ENCODE results near the gene MYO5A.
A peak's percentile ranks its signal among the peaks of the same experiment; 100 is the strongest.
"Not testable (repeated sequence)": the region's sequence is repeated elsewhere in the genome, so short reads cannot be mapped to it uniquely, and the experiment has no call there.

MYO5A gene

GRCh38 chr15:52464040-52464439, 64.6 kb downstream of the MYO5A start:
- H3K36me3 ChIP-seq (ENCODE audit: insufficient read depth, low read length): no peaks in the 10 kb centered on the region
- H3K9me2 ChIP-seq (ENCODE audit: low read depth, low read length): no peaks in the 10 kb centered on the region
- no peaks in the 10 kb centered on the region for H3K9me3 ChIP-seq (ENCODE audit: low read length)
- peaks cover 45% of the 10 kb centered on the region for H3K4me1 ChIP-seq (ENCODE audit: insufficient read depth, low read length, severe bottlenecking)
- no peaks in the 10 kb centered on the region for H3F3A ChIP-seq (ENCODE audit: insufficient read depth, low read length)
- no peaks in the 10 kb centered on the region for H3K27me3 ChIP-seq (ENCODE audit: insufficient read depth, low read length)
- no peaks in the 10 kb centered on the region for H4K20me1 ChIP-seq (ENCODE audit: insufficient read depth, low read length)
- H3K9ac ChIP-seq (ENCODE audit: low read length): no peak overlapping the region
- 0 out of 2 replicates have a peak overlapping the region, but pooled peaks have one; percentile 12 for H3K4me2 ChIP-seq (ENCODE audit: low read length)
- H3K4me3 ChIP-seq (ENCODE audit: low read depth, low read length, poor library complexity, severe bottlenecking): no peak overlapping the region
- H2AFZ ChIP-seq (ENCODE audit: low read length): no peak overlapping the region
- H3K79me2 ChIP-seq (ENCODE audit: insufficient read depth, low read length): peaks cover 19% of the 10 kb centered on the region
- peak overlapping the region; percentile 77 for H3K27ac ChIP-seq (ENCODE audit: low read depth, low read length, poor library complexity, severe bottlenecking)
- TF ChIP-seq, protein P1, sequence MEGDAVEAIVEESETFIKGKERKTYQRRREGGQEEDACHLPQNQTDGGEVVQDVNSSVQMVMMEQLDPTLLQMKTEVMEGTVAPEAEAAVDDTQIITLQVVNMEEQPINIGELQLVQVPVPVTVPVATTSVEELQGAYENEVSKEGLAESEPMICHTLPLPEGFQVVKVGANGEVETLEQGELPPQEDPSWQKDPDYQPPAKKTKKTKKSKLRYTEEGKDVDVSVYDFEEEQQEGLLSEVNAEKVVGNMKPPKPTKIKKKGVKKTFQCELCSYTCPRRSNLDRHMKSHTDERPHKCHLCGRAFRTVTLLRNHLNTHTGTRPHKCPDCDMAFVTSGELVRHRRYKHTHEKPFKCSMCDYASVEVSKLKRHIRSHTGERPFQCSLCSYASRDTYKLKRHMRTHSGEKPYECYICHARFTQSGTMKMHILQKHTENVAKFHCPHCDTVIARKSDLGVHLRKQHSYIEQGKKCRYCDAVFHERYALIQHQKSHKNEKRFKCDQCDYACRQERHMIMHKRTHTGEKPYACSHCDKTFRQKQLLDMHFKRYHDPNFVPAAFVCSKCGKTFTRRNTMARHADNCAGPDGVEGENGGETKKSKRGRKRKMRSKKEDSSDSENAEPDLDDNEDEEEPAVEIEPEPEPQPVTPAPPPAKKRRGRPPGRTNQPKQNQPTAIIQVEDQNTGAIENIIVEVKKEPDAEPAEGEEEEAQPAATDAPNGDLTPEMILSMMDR (IDR thresholded peaks at IDR 0.05; ENCODE audit: low read length): no peak
- TF ChIP-seq EZH2 (IDR thresholded peaks at IDR 0.05; ENCODE audit: borderline replicate concordance, low read length): no peak

DNA sequence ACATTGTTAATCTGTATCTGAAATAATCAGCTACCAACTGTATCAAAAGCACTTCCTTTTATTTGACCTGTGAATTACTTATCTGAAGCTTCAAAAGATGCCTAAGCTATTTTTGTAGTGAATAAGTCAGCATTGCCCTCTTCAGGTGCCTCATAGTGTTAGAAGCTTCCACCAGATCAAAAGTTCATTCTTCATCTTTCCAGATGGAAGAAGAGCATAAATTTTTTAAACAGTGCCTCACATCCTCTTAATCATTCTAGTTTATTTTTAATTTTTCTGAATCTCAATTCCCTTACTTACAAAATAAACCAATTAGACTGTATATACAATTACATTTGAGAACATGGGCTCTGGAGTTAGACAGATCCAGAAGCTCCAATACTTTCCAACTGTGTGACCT, 65.0 kb downstream of the MYO5A start:
- H3K27ac ChIP-seq (ENCODE audit: low read depth, low read length, poor library complexity, severe bottlenecking): peak overlapping the region; percentile 77
- no peak overlapping the region for H3K4me2 ChIP-seq (ENCODE audit: low read length)
- no peaks in the 10 kb centered on the region for H3K9me3 ChIP-seq (ENCODE audit: low read length)
- H2AFZ ChIP-seq (ENCODE audit: low read length): no peak overlapping the region
- peaks cover 45% of the 10 kb centered on the region for H3K4me1 ChIP-seq (ENCODE audit: insufficient read depth, low read length, severe bottlenecking)
- no peaks in the 10 kb centered on the region for H3F3A ChIP-seq (ENCODE audit: insufficient read depth, low read length)
- no peaks in the 10 kb centered on the region for H4K20me1 ChIP-seq (ENCODE audit: insufficient read depth, low read length)
- peaks cover 19% of the 10 kb centered on the region for H3K79me2 ChIP-seq (ENCODE audit: insufficient read depth, low read length)
- no peaks in the 10 kb centered on the region for H3K9me2 ChIP-seq (ENCODE audit: low read depth, low read length)
- no peak overlapping the region for H3K4me3 ChIP-seq (ENCODE audit: low read depth, low read length, poor library complexity, severe bottlenecking)
- no peaks in the 10 kb centered on the region for H3K27me3 ChIP-seq (ENCODE audit: insufficient read depth, low read length)
- no peaks in the 10 kb centered on the region for H3K36me3 ChIP-seq (ENCODE audit: insufficient read depth, low read length)
- H3K9ac ChIP-seq (ENCODE audit: low read length): no peak overlapping the region
- TF ChIP-seq, protein P1 (IDR thresholded peaks at IDR 0.05; ENCODE audit: low read length): peak; percentile 50; the same call in 1 of the 2 replicates
- TF ChIP-seq EZH2 (IDR thresholded peaks at IDR 0.05; ENCODE audit: borderline replicate concordance, low read length): no peak

DNA sequence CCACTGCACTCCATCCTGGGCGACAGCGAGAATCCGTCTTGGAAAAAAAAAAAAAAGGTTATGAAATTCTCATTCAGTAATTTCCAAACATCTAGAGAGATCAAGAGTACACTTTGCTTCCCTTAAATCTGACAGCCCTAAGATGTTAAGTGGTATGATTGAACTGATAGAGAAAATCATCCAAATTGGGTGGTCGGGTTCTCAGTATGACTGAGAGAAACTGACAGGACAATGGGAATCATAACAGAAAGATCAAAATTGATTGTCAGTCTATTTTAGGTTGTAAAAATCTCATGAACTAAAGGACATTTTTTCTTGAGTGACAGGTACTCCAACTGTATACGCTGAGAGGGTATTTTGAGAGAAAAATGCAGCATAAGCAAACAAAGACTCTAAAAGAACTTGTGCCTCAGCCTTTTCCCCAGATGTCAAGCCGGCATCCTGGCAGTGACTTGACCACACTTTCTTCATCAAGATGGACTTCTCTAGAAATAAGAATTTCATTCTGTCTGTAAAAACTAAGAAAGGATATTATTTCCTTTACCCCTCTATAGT, 65.8 kb downstream of the MYO5A start:
- peaks cover 45% of the 10 kb centered on the region for H3K4me1 ChIP-seq (ENCODE audit: insufficient read depth, low read length, severe bottlenecking)

DNA sequence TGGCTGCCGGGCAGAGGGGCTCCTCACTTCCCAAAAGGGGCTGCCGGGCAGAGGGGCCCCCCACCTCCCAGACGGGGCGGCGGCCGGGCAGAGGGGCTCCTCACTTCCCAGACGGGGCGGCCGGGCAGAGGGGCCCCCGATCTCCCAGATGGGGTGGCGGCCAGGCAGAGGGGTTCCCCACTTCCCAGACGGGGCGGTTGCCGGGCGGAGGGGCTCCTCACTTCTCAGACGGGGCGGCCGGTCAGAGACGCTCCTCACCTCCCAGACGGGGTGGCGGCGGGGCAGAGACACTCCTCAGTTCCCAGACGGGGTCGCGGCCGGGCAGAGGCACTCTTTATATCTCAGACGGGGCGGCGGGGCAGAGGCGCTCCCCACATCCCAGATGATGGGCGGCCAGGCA, 69.0 kb downstream of the MYO5A start:
- not testable (repeated sequence) for H3K4me2 ChIP-seq (ENCODE audit: low read length); H3K27ac ChIP-seq (ENCODE audit: low read depth, low read length, poor library complexity, severe bottlenecking); H4K20me1 ChIP-seq (ENCODE audit: insufficient read depth, low read length); H3K4me3 ChIP-seq (ENCODE audit: low read depth, low read length, poor library complexity, severe bottlenecking); H3F3A ChIP-seq (ENCODE audit: insufficient read depth, low read length); H3K79me2 ChIP-seq (ENCODE audit: insufficient read depth, low read length); H3K36me3 ChIP-seq (ENCODE audit: insufficient read depth, low read length); H3K9me2 ChIP-seq (ENCODE audit: low read depth, low read length); H2AFZ ChIP-seq (ENCODE audit: low read length); H3K9ac ChIP-seq (ENCODE audit: low read length); H3K27me3 ChIP-seq (ENCODE audit: insufficient read depth, low read length)
- Histone ChIP-seq H3K9me3 (ENCODE audit: low read length) (peaks cover 15% of the 10 kb centered on the region; the same call in 1 of the 2 replicates), H3K4me1 (ENCODE audit: insufficient read depth, low read length, severe bottlenecking) (peaks cover 21% of the 10 kb centered on the region)

More for the DNA sequence above, 65.8 kb downstream of the MYO5A start:
- no peaks in the 10 kb centered on the region for H3F3A ChIP-seq (ENCODE audit: insufficient read depth, low read length)
- no peaks in the 10 kb centered on the region for H3K36me3 ChIP-seq (ENCODE audit: insufficient read depth, low read length)
- H3K4me3 ChIP-seq (ENCODE audit: low read depth, low read length, poor library complexity, severe bottlenecking): no peak overlapping the region
- H4K20me1 ChIP-seq (ENCODE audit: insufficient read depth, low read length): no peaks in the 10 kb centered on the region
- H3K4me2 ChIP-seq (ENCODE audit: low read length): no peak overlapping the region
- H3K79me2 ChIP-seq (ENCODE audit: insufficient read depth, low read length): peaks cover 19% of the 10 kb centered on the region
- no peak overlapping the region for H2AFZ ChIP-seq (ENCODE audit: low read length)
- H3K9me3 ChIP-seq (ENCODE audit: low read length): peaks cover under 1% of the 10 kb centered on the region; the same call in 1 of the 2 replicates
- no peaks in the 10 kb centered on the region for H3K9me2 ChIP-seq (ENCODE audit: low read depth, low read length)
- no peaks in the 10 kb centered on the region for H3K27me3 ChIP-seq (ENCODE audit: insufficient read depth, low read length)
- H3K9ac ChIP-seq (ENCODE audit: low read length): no peak overlapping the region
- TF ChIP-seq, protein P1 (IDR thresholded peaks at IDR 0.05; ENCODE audit: low read length): no peak
- no peak for TF ChIP-seq EZH2 (IDR thresholded peaks at IDR 0.05; ENCODE audit: borderline replicate concordance, low read length)
- no peak overlapping the region for H3K27ac ChIP-seq (ENCODE audit: low read depth, low read length, poor library complexity, severe bottlenecking)

GRCh38 chr15:52459265-52459664, 69.4 kb downstream of the MYO5A start:
- H3K27ac ChIP-seq (ENCODE audit: low read depth, low read length, poor library complexity, severe bottlenecking); H3K4me2 ChIP-seq (ENCODE audit: low read length); H3K79me2 ChIP-seq (ENCODE audit: insufficient read depth, low read length); H3K4me3 ChIP-seq (ENCODE audit: low read depth, low read length, poor library complexity, severe bottlenecking); H3F3A ChIP-seq (ENCODE audit: insufficient read depth, low read length); H3K9me2 ChIP-seq (ENCODE audit: low read depth, low read length); H3K27me3 ChIP-seq (ENCODE audit: insufficient read depth, low read length); H3K9ac ChIP-seq (ENCODE audit: low read length); H2AFZ ChIP-seq (ENCODE audit: low read length); H4K20me1 ChIP-seq (ENCODE audit: insufficient read depth, low read length); H3K36me3 ChIP-seq (ENCODE audit: insufficient read depth, low read length): not testable (repeated sequence)
- Histone ChIP-seq H3K9me3 (ENCODE audit: low read length) (peaks cover 15% of the 10 kb centered on the region; the same call in 1 of the 2 replicates), H3K4me1 (ENCODE audit: insufficient read depth, low read length, severe bottlenecking) (peaks cover 17% of the 10 kb centered on the region)
